SK-N-SH treated with all-trans-retinoic acid at 6 μM for 48 hours (cell line): ENCODE data around the gene LRP10.

Experiments used
- ATAC-seq: fragments of 200-7000 bp; cut with Tn5 transposase; 3 replicates; pipeline ENCODE4 v1.9.1; 2020; ENCODE audit warnings: mild to moderate bottlenecking, moderate library complexity
- CSDC2 ChIP-seq: fragments of 250-450 bp; sonication (Bioruptor Pico); IDR thresholded peaks from 2 replicates; pipeline ENCODE4 v1.5.0; 2020; ENCODE audit warnings: mild to moderate bottlenecking, moderate library complexity
- ESRRG ChIP-seq: fragments of 250-450 bp; sonication (Bioruptor Pico); IDR thresholded peaks from 2 replicates; pipeline ENCODE4 v1.6.1; 2021; ENCODE audit warnings: mild to moderate bottlenecking
- GLIS3 ChIP-seq: fragments of 250-450 bp; sonication (Bioruptor Pico); IDR thresholded peaks from 2 replicates; pipeline ENCODE4 v1.5.0; 2020; ENCODE audit warnings: mild to moderate bottlenecking, moderate library complexity
- ISL1 ChIP-seq: fragments of 250-450 bp; sonication (Bioruptor Pico); IDR thresholded peaks from 2 replicates; pipeline ENCODE4 v2.1.2; 2022; ENCODE audit warnings: mild to moderate bottlenecking, moderate library complexity
- OSR1 ChIP-seq: fragments of 250-450 bp; sonication (Bioruptor Pico); IDR thresholded peaks from 2 replicates; pipeline ENCODE4 v1.8.0; 2022; ENCODE audit warnings: moderate library complexity, mild to moderate bottlenecking, inconsistent platforms
- PPARA ChIP-seq: fragments of 250-450 bp; sonication (Bioruptor Pico); IDR thresholded peaks from 2 replicates; pipeline ENCODE4 v1.5.0; 2020; ENCODE audit warnings: mild to moderate bottlenecking, borderline replicate concordance
- RARB ChIP-seq: fragments of 250-450 bp; sonication (Bioruptor Pico); IDR thresholded peaks from 2 replicates; pipeline ENCODE4 v1.8.0; 2021; ENCODE audit warnings: mild to moderate bottlenecking, moderate library complexity
- TCF4 ChIP-seq: fragments of 250-450 bp; sonication (Bioruptor Pico); IDR thresholded peaks from 2 replicates; pipeline ENCODE4 v1.8.0; 2021; ENCODE audit warnings: mild to moderate bottlenecking, moderate library complexity, borderline replicate concordance
- TOX ChIP-seq: fragments of 250-450 bp; sonication (Bioruptor Pico); IDR thresholded peaks from 2 replicates; pipeline ENCODE4 v1.8.0; 2021; ENCODE audit warnings: mild to moderate bottlenecking, moderate library complexity, borderline replicate concordance
- ZC3H10 ChIP-seq: fragments of 250-450 bp; sonication (Bioruptor Pico); IDR thresholded peaks from 2 replicates; pipeline ENCODE4 v1.5.1; 2021; ENCODE audit warnings: mild to moderate bottlenecking, moderate library complexity
- ZFP3 ChIP-seq: fragments of 250-450 bp; sonication (Bioruptor Pico); IDR thresholded peaks from 2 replicates; pipeline ENCODE4 v1.5.0; 2020; ENCODE audit warnings: mild to moderate bottlenecking, moderate library complexity
- ZFP30 ChIP-seq: fragments of 450-650 bp; formaldehyde crosslinking; IDR thresholded peaks from 2 replicates; pipeline ENCODE4 v1.5.0; 2022; ENCODE audit warnings: mild to moderate bottlenecking, moderate library complexity
- ZNF565 ChIP-seq: fragments of 450-650 bp; formaldehyde crosslinking; conservative IDR thresholded peaks from 2 replicates; pipeline ENCODE4 v1.5.0; 2020; ENCODE audit warnings: low read depth, mild to moderate bottlenecking, moderate library complexity
- ZNF70 ChIP-seq: fragments of 450-650 bp; formaldehyde crosslinking; IDR thresholded peaks from 2 replicates; pipeline ENCODE4 v1.5.0; 2020; ENCODE audit warnings: mild to moderate bottlenecking, moderate library complexity
- ZNF8 ChIP-seq: fragments of 450-650 bp; formaldehyde crosslinking; IDR thresholded peaks from 2 replicates; pipeline ENCODE4 v1.5.0; 2020; ENCODE audit warnings: mild to moderate bottlenecking, moderate library complexity
- TF ChIP-seq, protein P1 (sequence below): fragments of 250-450 bp; sonication (Bioruptor Pico); IDR thresholded peaks from 2 replicates; pipeline ENCODE4 v1.8.0; 2021; ENCODE audit warnings: low read depth, mild to moderate bottlenecking, moderate library complexity, borderline replicate concordance
- TF ChIP-seq, protein P2 (sequence below): fragments of 250-450 bp; sonication (Bioruptor Pico); IDR thresholded peaks from 2 replicates; pipeline ENCODE4 v1.5.1; 2021; ENCODE audit warnings: mild to moderate bottlenecking, moderate library complexity
- TF ChIP-seq, protein P3 (sequence below): fragments of 250-450 bp; sonication (Bioruptor Pico); IDR thresholded peaks from 2 replicates; pipeline ENCODE4 v1.5.0; 2020; ENCODE audit warnings: mild to moderate bottlenecking, moderate library complexity
- TF ChIP-seq, protein P4 (sequence below): fragments of 250-450 bp; sonication (Bioruptor Pico); IDR thresholded peaks from 2 replicates; pipeline ENCODE4 v1.5.1; 2020; ENCODE audit warnings: low read depth, mild to moderate bottlenecking, moderate library complexity

Gene LRP10

DNA sequence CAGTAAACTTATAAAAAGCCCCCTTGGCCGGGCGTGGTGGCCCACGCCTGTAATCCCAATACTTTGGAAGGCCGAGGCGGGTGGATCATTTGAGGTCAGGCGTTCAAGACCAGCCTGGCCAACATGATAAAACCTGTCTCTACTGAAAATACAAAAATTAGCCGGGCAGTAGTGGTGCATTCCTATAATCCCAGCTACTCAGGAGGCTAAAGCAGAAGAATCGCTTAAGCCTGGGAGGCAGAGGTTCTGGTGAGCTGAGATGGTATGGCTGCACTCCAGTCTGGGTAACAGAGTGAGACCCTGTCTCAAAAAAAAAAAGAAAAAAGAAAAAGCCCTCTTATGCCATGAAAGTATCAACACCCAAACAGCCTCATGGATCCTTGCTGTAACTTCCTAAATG lies 54.0 kb downstream of the LRP10 start (continued):
- TF ChIP-seq RARB (CRISPR knock-in tag) (no peak), ZFP3 (CRISPR knock-in tag) (no peak), ZC3H10 (no peak), ZNF8 (no peak)

DNA sequence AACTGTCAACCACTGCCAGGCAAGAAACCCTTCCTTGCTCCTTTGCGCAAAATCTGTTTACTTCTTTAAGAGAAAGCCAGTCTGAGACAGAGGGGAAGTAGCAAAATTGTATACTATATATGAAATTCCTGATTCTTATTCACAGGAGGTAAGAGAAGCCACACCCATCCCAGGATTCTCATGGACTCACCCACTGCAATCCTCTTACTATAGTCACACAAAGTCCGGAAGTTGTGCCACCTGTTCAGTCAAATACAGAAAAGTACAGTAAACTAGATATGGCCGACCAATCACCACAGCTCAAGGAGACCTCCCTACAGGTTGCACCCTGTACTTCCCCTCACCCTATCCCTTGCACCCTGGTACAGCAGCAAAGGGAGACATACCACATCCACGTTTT lies 54.8 kb downstream of the LRP10 start:
- no peak for TF ChIP-seq PPARA (CRISPR knock-in tag)
- no peak for TF ChIP-seq ZFP3 (CRISPR knock-in tag)
- TF ChIP-seq OSR1 (CRISPR knock-in tag) = no peak
- TF ChIP-seq, protein P1, sequence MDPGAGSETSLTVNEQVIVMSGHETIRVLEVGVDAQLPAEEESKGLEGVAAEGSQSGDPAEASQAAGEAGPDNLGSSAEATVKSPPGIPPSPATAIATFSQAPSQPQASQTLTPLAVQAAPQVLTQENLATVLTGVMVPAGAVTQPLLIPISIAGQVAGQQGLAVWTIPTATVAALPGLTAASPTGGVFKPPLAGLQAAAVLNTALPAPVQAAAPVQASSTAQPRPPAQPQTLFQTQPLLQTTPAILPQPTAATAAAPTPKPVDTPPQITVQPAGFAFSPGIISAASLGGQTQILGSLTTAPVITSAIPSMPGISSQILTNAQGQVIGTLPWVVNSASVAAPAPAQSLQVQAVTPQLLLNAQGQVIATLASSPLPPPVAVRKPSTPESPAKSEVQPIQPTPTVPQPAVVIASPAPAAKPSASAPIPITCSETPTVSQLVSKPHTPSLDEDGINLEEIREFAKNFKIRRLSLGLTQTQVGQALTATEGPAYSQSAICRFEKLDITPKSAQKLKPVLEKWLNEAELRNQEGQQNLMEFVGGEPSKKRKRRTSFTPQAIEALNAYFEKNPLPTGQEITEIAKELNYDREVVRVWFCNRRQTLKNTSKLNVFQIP (CRISPR knock-in tag) = no peak
- TF ChIP-seq, protein P2, sequence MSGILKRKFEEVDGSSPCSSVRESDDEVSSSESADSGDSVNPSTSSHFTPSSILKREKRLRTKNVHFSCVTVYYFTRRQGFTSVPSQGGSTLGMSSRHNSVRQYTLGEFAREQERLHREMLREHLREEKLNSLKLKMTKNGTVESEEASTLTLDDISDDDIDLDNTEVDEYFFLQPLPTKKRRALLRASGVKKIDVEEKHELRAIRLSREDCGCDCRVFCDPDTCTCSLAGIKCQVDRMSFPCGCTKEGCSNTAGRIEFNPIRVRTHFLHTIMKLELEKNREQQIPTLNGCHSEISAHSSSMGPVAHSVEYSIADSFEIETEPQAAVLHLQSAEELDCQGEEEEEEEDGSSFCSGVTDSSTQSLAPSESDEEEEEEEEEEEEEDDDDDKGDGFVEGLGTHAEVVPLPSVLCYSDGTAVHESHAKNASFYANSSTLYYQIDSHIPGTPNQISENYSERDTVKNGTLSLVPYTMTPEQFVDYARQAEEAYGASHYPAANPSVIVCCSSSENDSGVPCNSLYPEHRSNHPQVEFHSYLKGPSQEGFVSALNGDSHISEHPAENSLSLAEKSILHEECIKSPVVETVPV (CRISPR knock-in tag) = no peak
- no peak for TF ChIP-seq RARB (CRISPR knock-in tag)
- no peak for TF ChIP-seq ZNF8
- no peak for TF ChIP-seq ZNF565 (CRISPR knock-in tag)
- TF ChIP-seq ZNF70 (CRISPR knock-in tag) = no peak
- TF ChIP-seq TCF4 (CRISPR knock-in tag) = no peak
- no peak for TF ChIP-seq ZFP30 (CRISPR knock-in tag)
- TF ChIP-seq TOX (CRISPR knock-in tag) = no peak
- TF ChIP-seq GLIS3 (CRISPR knock-in tag) = no peak
- TF ChIP-seq, protein P3, sequence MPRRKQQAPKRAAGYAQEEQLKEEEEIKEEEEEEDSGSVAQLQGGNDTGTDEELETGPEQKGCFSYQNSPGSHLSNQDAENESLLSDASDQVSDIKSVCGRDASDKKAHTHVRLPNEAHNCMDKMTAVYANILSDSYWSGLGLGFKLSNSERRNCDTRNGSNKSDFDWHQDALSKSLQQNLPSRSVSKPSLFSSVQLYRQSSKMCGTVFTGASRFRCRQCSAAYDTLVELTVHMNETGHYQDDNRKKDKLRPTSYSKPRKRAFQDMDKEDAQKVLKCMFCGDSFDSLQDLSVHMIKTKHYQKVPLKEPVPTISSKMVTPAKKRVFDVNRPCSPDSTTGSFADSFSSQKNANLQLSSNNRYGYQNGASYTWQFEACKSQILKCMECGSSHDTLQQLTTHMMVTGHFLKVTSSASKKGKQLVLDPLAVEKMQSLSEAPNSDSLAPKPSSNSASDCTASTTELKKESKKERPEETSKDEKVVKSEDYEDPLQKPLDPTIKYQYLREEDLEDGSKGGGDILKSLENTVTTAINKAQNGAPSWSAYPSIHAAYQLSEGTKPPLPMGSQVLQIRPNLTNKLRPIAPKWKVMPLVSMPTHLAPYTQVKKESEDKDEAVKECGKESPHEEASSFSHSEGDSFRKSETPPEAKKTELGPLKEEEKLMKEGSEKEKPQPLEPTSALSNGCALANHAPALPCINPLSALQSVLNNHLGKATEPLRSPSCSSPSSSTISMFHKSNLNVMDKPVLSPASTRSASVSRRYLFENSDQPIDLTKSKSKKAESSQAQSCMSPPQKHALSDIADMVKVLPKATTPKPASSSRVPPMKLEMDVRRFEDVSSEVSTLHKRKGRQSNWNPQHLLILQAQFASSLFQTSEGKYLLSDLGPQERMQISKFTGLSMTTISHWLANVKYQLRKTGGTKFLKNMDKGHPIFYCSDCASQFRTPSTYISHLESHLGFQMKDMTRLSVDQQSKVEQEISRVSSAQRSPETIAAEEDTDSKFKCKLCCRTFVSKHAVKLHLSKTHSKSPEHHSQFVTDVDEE (CRISPR knock-in tag) = no peak
- no peak for ATAC-seq

DNA sequence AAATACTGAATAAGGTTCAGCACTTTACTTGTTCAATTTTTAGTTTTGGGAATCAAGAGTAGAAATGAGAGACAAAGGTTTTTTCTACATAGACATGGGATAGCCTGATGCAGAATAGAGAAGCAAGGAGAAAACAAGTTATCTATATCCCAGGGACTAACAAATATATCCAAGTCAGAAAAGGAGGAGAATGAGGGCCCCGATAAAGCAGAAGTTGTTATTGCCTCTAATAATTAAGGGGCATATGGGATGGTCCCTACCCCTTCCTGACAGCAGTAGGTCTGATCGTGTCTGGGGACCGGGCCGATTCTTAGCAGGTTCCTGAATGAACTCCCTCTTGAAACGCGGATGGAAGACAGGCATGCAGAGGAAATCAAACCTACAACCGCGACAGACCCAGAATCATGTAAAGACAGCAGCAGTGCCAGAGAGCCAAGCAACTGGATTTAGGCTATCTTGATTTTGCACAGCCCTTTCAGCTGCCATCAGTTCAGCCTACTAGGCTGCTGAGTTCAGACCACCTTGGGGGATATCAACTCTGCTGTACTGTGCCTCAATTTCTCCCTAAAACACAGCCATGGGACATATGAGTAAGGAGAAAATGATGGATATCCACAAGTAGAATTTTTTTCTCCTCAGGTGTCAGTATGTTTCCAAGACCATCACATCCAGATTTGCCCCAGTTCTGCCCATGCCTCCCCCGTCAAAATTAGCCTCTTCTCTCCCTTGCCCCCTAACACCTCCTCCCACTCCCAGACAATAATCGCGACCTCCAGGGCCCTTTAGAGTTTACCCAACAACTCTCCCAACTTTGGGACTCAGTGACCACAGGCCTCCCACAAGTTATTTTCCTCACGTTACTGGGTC lies 56.9 kb downstream of the LRP10 start:
- TF ChIP-seq, protein P4, sequence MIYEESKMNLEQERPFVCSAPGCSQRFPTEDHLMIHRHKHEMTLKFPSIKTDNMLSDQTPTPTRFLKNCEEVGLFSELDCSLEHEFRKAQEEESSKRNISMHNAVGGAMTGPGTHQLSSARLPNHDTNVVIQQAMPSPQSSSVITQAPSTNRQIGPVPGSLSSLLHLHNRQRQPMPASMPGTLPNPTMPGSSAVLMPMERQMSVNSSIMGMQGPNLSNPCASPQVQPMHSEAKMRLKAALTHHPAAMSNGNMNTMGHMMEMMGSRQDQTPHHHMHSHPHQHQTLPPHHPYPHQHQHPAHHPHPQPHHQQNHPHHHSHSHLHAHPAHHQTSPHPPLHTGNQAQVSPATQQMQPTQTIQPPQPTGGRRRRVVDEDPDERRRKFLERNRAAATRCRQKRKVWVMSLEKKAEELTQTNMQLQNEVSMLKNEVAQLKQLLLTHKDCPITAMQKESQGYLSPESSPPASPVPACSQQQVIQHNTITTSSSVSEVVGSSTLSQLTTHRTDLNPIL (CRISPR knock-in tag) = no peak
- TF ChIP-seq ZNF565 (CRISPR knock-in tag) (no peak), ESRRG (CRISPR knock-in tag) (no peak), ISL1 (CRISPR knock-in tag) (no peak), TCF4 (CRISPR knock-in tag) (no peak), ZNF70 (CRISPR knock-in tag) (no peak), CSDC2 (CRISPR knock-in tag) (no peak), ZFP3 (CRISPR knock-in tag) (no peak), ZNF8 (no peak), ZFP30 (CRISPR knock-in tag) (no peak), PPARA (CRISPR knock-in tag) (no peak), TOX (CRISPR knock-in tag) (no peak)
- TF ChIP-seq, protein P1 (CRISPR knock-in tag) = no peak
- ATAC-seq = no peak
